Liver (tissue), 10 donors: ENCODE results near the gene PHF3. TPM values are rescaled to one million over a fixed set of nuclear protein-coding genes. Genes with fewer than 3 reads are reported as not detected.

Experiments used
- DNase-seq: peaks from one replicate; pipeline ENCODE4 v3.0.0-alpha.2; 2017; ENCODE audit warnings: low spot score
- H3K27ac ChIP-seq, 2 donors: one replicate each; pipeline ENCODE4 v1.7.0; 2013; ENCODE audit warnings: inconsistent platforms in 2 of 2, low read length in 2 of 2, control low read depth in 1 of 2, low read depth in 1 of 2, mild to moderate bottlenecking in 1 of 2
- H3K27me3 ChIP-seq, 4 donors: one replicate each; pipeline versions ENCODE4 v1.6.1 to v1.7.0; 2013; ENCODE audit warnings: low read length in 3 of 4, inconsistent platforms in 1 of 4, mild to moderate bottlenecking in 1 of 4, moderate library complexity in 1 of 4; ENCODE audit not compliant: control insufficient read depth in 4 of 4, insufficient read depth in 4 of 4
- H3K36me3 ChIP-seq, 4 donors: one replicate each; pipeline versions ENCODE4 v1.6.1 to v1.7.0; 2013; ENCODE audit warnings: low read length in 3 of 4, mild to moderate bottlenecking in 3 of 4, low read depth in 1 of 4, moderate library complexity in 1 of 4; ENCODE audit not compliant: control insufficient read depth in 4 of 4, insufficient read depth in 3 of 4
- H3K4me1 ChIP-seq, 4 donors: one replicate each; pipeline versions ENCODE4 v1.6.1 to v1.7.0; 2013; ENCODE audit warnings: low read length in 3 of 4, mild to moderate bottlenecking in 3 of 4, moderate library complexity in 1 of 4; ENCODE audit not compliant: control insufficient read depth in 4 of 4, insufficient read depth in 4 of 4
- H3K4me3 ChIP-seq, 3 donors: one replicate each; pipeline versions ENCODE4 v1.6.1 to v1.7.0; 2013; ENCODE audit warnings: low read length in 3 of 3, control low read depth in 1 of 3, low read depth in 1 of 3, mild to moderate bottlenecking in 1 of 3
- H3K9ac ChIP-seq, 2 donors: one replicate each; pipeline ENCODE4 v1.7.0; 2013; ENCODE audit warnings: low read length in 2 of 2, mild to moderate bottlenecking in 2 of 2, moderate library complexity in 2 of 2, control low read depth in 1 of 2, low read depth in 1 of 2
- H3K9me3 ChIP-seq, 4 donors: one replicate each; pipeline versions ENCODE4 v1.6.1 to v1.7.0; 2013; ENCODE audit warnings: low read length in 3 of 4; ENCODE audit not compliant: control insufficient read depth in 4 of 4
- CTCF ChIP-seq: fragments of 150-350 bp; IDR thresholded peaks from 2 replicates; pipeline ENCODE4 v1.5.1; 2017; ENCODE audit warnings: improper control_type of control experiment, low read depth, low read length; ENCODE audit not compliant: missing input control
- RAD21 ChIP-seq, 2 donors: IDR thresholded peaks; 2 replicates each; pipeline ENCODE4 v1.6.1; 2016; ENCODE audit warnings: antibody characterized with exemption in 2 of 2, mild to moderate bottlenecking in 2 of 2
- SP1 ChIP-seq: IDR thresholded peaks from 2 replicates; pipeline ENCODE4 v1.6.1; 2018; ENCODE audit warnings: antibody characterized with exemption, mild to moderate bottlenecking
- WGBS: extraction: QIAGEN DNeasy Blood & Tissue Kit; methylation state at CpG from one replicate; pipeline ENCODE4 v1.1.7; 2013; 5-methylcytosine and 5-hydroxymethylcytosine counted together
- polyA plus RNA-seq, 2 donors: library from polyadenylated mRNA; stranded (reverse) in 1 of 2; unstranded in 1 of 2; fragments of 200-250 nt in 1 of 2; fragments of >200 nt in 1 of 2; fragmentation: Nextera tagmentation in 1 of 2; extraction: Ambion mirVana in 1 of 2; gene quantifications; one replicate each; pipeline versions ENCODE4 v1.2.1 to v1.2.3, GENCODE V29; 2013 to 2015
- small RNA-seq: library from RNA; depleted of rRNA; stranded (forward); fragments of <200 nt; gene quantifications from one replicate; pipeline ENCODE3, GENCODE V24; 2014
- total RNA-seq, 2 donors: library from RNA; depleted of rRNA; stranded (reverse); fragments of >200 nt; gene quantifications; one replicate each; pipeline ENCODE4 v1.2.3, GENCODE V29; 2014
- donor health status: healthy.
- donor health status: healthy.
- donor health status: healthy.
- donor health status: healthy.
- donor health status: healthy.

Gene PHF3
- total and polyA plus RNA-seq, 4 donors = 7.7 to 38.9 (median 25.1) TPM

GRCh38 chr6:63764318-63764916 is 128.8 kb downstream of the PHF3 start:
- Histone ChIP-seq H3K4me3 (no peak overlapping the region), H3K27ac (no peak overlapping the region), H3K27me3 (no peaks in the 10 kb centered on the region), H3K9me3 (peaks cover 0 to 4% (median 2%) of the 10 kb centered on the region in 4 donors), H3K4me1 (no peaks in the 10 kb centered on the region), H3K9ac (no peak overlapping the region), H3K36me3 (no peaks in the 10 kb centered on the region)
- whole genome bisulfite sequencing = 25% methylated on average over 4 of the region's 4 CpGs
- DNase-seq = no peak
- TF ChIP-seq CTCF (peak; percentile 48), SP1 (no peak), RAD21 (IDR thresholded peaks at IDR 0.05) (peak; percentile 77 to 79)

Small RNA genes lying within 50 kb of the gene (small RNA-seq; reads per million reads assigned to genes)
- gene AL513043.1 = not detected

Other genes starting within 250 kb of the PHF3 start
- gene PTP4A1, start 63.3 kb upstream of the PHF3 start, total RNA-seq = 100 to 1,000 TPM; 190 to 237 TPM
- gene PTP4A1, start 63.3 kb upstream of the PHF3 start, polyA plus RNA-seq = 100 to 1,000 TPM in 1 of 2 donors, 10 to 100 TPM in 1; 34.3 to 114 TPM